SH-SY5Y (cell line): ENCODE results near the gene C1QTNF12.

Source experiments
- GATA2 ChIP-seq: IDR thresholded peaks from 2 replicates; pipeline ENCODE4 v1.6.1; 2011; ENCODE audit warnings: mild to moderate bottlenecking, low read depth, low read length
- GATA3 ChIP-seq: IDR thresholded peaks from 2 replicates; pipeline ENCODE4 v1.6.1; 2011; ENCODE audit warnings: low read depth, mild to moderate bottlenecking, low read length, moderate library complexity

- TF ChIP-seq GATA2 (no peak), GATA3 (no peak)
Measured at GRCh38 chr1:1216770-1217620, 29.5 kb downstream of the C1QTNF12 start.
